ENCODE data around the gene DIDO1.
A peak's percentile ranks its signal among the peaks of the same experiment; 100 is the strongest.

DIDO1 gene

GRCh38 chr20:62861726-62862336 lies 64.5 kb downstream of the DIDO1 start, which contains the start of gene TCFL5:
Gene TCFL5, minus strand, starts transcription at chr20:62861822. Its CDS starts 152 bp downstream, at chr20:62861670.
- DNase-seq (ENCODE audit: low spot score), result peak; percentile 99
- in situ Hi-C loops (cut with MboI; ENCODE audit: low sequenced_read_pairs, unreplicated experiment), result no loop called here
- TF ChIP-seq CTCF (IDR thresholded peaks at IDR 0.05; ENCODE audit: borderline replicate concordance, control extremely low read depth, extremely low read depth, insufficient read depth, missing control alignments), result no peak

GRCh38 chr20:62860924-62861691 lies 65.2 kb downstream of the DIDO1 start:
- no peak for TF ChIP-seq CTCF (IDR thresholded peaks at IDR 0.05; ENCODE audit: borderline replicate concordance, control extremely low read depth, extremely low read depth, insufficient read depth, missing control alignments)
- in situ Hi-C loops (cut with MboI; ENCODE audit: low sequenced_read_pairs, unreplicated experiment), result no loop called here
- DNase-seq (ENCODE audit: low spot score), result no peak

- in situ Hi-C loops (cut with MboI; ENCODE audit: low sequenced_read_pairs, unreplicated experiment), result no loop called here
- DNase-seq (ENCODE audit: low spot score), result no peak
- TF ChIP-seq CTCF (IDR thresholded peaks at IDR 0.05; ENCODE audit: borderline replicate concordance, control extremely low read depth, extremely low read depth, insufficient read depth, missing control alignments), result no peak
Observed at GRCh38 chr20:62860391-62860923, 65.8 kb downstream of the DIDO1 start.

- DNase-seq (ENCODE audit: low spot score), result no peak
- in situ Hi-C loops (cut with MboI; ENCODE audit: low sequenced_read_pairs, unreplicated experiment), result no loop called here
- TF ChIP-seq CTCF (IDR thresholded peaks at IDR 0.05; ENCODE audit: borderline replicate concordance, control extremely low read depth, extremely low read depth, insufficient read depth, missing control alignments), result no peak
Observed at GRCh38 chr20:62859721-62860120, 66.6 kb downstream of the DIDO1 start.

- no peak for TF ChIP-seq CTCF (IDR thresholded peaks at IDR 0.05; ENCODE audit: borderline replicate concordance, control extremely low read depth, extremely low read depth, insufficient read depth, missing control alignments)
- in situ Hi-C loops (cut with MboI; ENCODE audit: low sequenced_read_pairs, unreplicated experiment), result no loop called here
- no peak for DNase-seq (ENCODE audit: low spot score)
Observed at GRCh38 chr20:62858058-62858830, 68.1 kb downstream of the DIDO1 start.

GRCh38 chr20:62856931-62857619 lies 69.2 kb downstream of the DIDO1 start:
- no peak for TF ChIP-seq CTCF (IDR thresholded peaks at IDR 0.05; ENCODE audit: borderline replicate concordance, control extremely low read depth, extremely low read depth, insufficient read depth, missing control alignments)
- in situ Hi-C loops (cut with MboI; ENCODE audit: low sequenced_read_pairs, unreplicated experiment), result no loop called here
- DNase-seq (ENCODE audit: low spot score), result no peak

Data from GM13976 (cell line).